H1 (cell line): ENCODE measurements around the gene FRG2C. TPM values are rescaled to one million over a fixed set of nuclear protein-coding genes. Genes with fewer than 3 reads are reported as not detected.

Source experiments
- CTCF ChIA-PET: fragments of 300-600 bp; sonication (Branson Sonifier 250); formaldehyde crosslinking; loops from one replicate; lab custom pipeline; 2021; ENCODE audit not compliant: partially characterized antibody; lab: Charles Lee
- POLR2A ChIA-PET: fragments of 300-600 bp; sonication (Branson Sonifier 250); formaldehyde crosslinking; loops from one replicate; lab custom pipeline; 2021; ENCODE audit warnings: inconsistent platforms; ENCODE audit not compliant: partially characterized antibody; lab: Charles Lee
- DNase-seq, 2 experiments: peaks; one replicate each; pipeline versions ENCODE4 v3.0.0 to v3.0.0-alpha.2; 2010 to 2022; ENCODE audit warnings: low spot score in 2 of 2, low read depth in 1 of 2, mixed read lengths in 1 of 2
- FAIRE-seq: peaks from 2 replicates; lab custom pipeline; 2011; peaks lifted over from hg19 to GRCh38; lab: Jason Lieb, UNC
- H2AFZ ChIP-seq: 2 replicates; pipeline ENCODE4 v1.8.1; 2012; ENCODE audit warnings: low read length, inconsistent platforms
- H2AK5ac ChIP-seq: 2 replicates; pipeline ENCODE4 v1.6.1; 2013; ENCODE audit warnings: low read depth, low read length
- H2BK120ac ChIP-seq: replicated peaks from 2 replicates; pipeline ENCODE3; 2013; ENCODE audit warnings: low read depth, low read length, inconsistent platforms
- H2BK12ac ChIP-seq: 2 replicates; pipeline ENCODE4 v1.6.1; 2013; ENCODE audit warnings: low read depth, low read length
- H2BK15ac ChIP-seq: 2 replicates; pipeline ENCODE4 v1.6.1; 2013; ENCODE audit warnings: low read length
- H2BK20ac ChIP-seq: 2 replicates; pipeline ENCODE4 v1.6.1; 2013; ENCODE audit warnings: low read length
- H2BK5ac ChIP-seq: 2 replicates; pipeline ENCODE4 v1.6.1; 2013; ENCODE audit warnings: low read depth, low read length
- H3K14ac ChIP-seq: 2 replicates; pipeline ENCODE4 v1.6.1; 2013; ENCODE audit warnings: inconsistent platforms; ENCODE audit not compliant: insufficient read length
- H3K18ac ChIP-seq: 2 replicates; pipeline ENCODE4 v1.6.1; 2013; ENCODE audit warnings: low read length; ENCODE audit errors: extremely low read depth
- H3K23ac ChIP-seq: 2 replicates; pipeline ENCODE4 v1.6.1; 2013; ENCODE audit warnings: inconsistent platforms; ENCODE audit not compliant: insufficient read length
- H3K23me2 ChIP-seq: 2 replicates; pipeline ENCODE4 v1.6.1; 2013; ENCODE audit warnings: low read depth, low read length
- H3K27ac ChIP-seq: 2 replicates; pipeline ENCODE4 v1.6.1; 2011; ENCODE audit warnings: low read depth, low read length, inconsistent platforms
- H3K27me3 ChIP-seq, 4 experiments: replicated peaks in 1 of 4; 1 replicate in 1 of 4; 2 replicates in 3 of 4; pipeline versions ENCODE4 v1.6.1 to v1.8.1; 2011 to 2013; ENCODE audit warnings: low read length in 3 of 4, mild to moderate bottlenecking in 3 of 4, inconsistent platforms in 2 of 4, mixed read lengths in 2 of 4, moderate library complexity in 1 of 4; ENCODE audit not compliant: control insufficient read depth in 3 of 4, insufficient read depth in 3 of 4; ENCODE audit errors: extremely low read depth in 1 of 4
- H3K36me3 ChIP-seq, 4 experiments: 2 replicates each; pipeline versions ENCODE4 v1.6.1 to v1.8.1; 2011 to 2013; ENCODE audit warnings: mild to moderate bottlenecking in 4 of 4, low read length in 3 of 4, moderate library complexity in 2 of 4, control low read depth in 1 of 4, inconsistent platforms in 1 of 4; ENCODE audit not compliant: insufficient read depth in 4 of 4, control insufficient read depth in 2 of 4
- H3K4ac ChIP-seq: replicated peaks from 2 replicates; pipeline ENCODE3; 2013; ENCODE audit warnings: low read length, low read depth, mixed read lengths, inconsistent platforms; ENCODE audit not compliant: insufficient read length
- H3K4me1 ChIP-seq, 4 experiments: replicated peaks in 1 of 4; 1 replicate in 1 of 4; 2 replicates in 3 of 4; pipeline versions ENCODE4 v1.6.1 to v1.8.1; 2011 to 2013; ENCODE audit warnings: low read length in 3 of 4, inconsistent platforms in 2 of 4, mixed read lengths in 1 of 4; ENCODE audit not compliant: insufficient read depth in 4 of 4, control insufficient read depth in 3 of 4
- H3K4me2 ChIP-seq, 2 experiments: 2 replicates each; pipeline versions ENCODE4 v1.6.1 to v1.8.1; 2011 to 2013; ENCODE audit warnings: low read depth in 2 of 2, low read length in 2 of 2, control low read depth in 1 of 2, inconsistent platforms in 1 of 2, mild to moderate bottlenecking in 1 of 2; ENCODE audit not compliant: insufficient read depth in 1 of 2
- H3K4me3 ChIP-seq, 4 experiments: fragments of 200-600, 300-600 bp in 1 of 4; sonication (generic), shearing (Covaris generic), sonication (Bioruptor Twin) in 1 of 4; 2 replicates each; pipeline versions ENCODE4 v1.5.1 to v1.8.1; 2011 to 2016; ENCODE audit warnings: low read length in 4 of 4, low read depth in 3 of 4, control low read depth in 2 of 4, inconsistent platforms in 2 of 4, mild to moderate bottlenecking in 2 of 4, mixed read lengths in 1 of 4, moderate library complexity in 1 of 4; ENCODE audit not compliant: insufficient read depth in 2 of 4; ENCODE audit errors: extremely low read depth in 1 of 4
- H3K56ac ChIP-seq: replicated peaks from 2 replicates; pipeline ENCODE3; 2013; ENCODE audit warnings: low read depth, mild to moderate bottlenecking, mixed read lengths, low read length, inconsistent platforms; ENCODE audit not compliant: insufficient read length
- H3K79me1 ChIP-seq: 2 replicates; pipeline ENCODE4 v1.6.1; 2013; ENCODE audit warnings: low read depth, low read length, control low read depth
- H3K79me2 ChIP-seq, 2 experiments: 2 replicates each; pipeline versions ENCODE4 v1.6.1 to v1.8.1; 2012 to 2013; ENCODE audit warnings: low read length in 2 of 2, mild to moderate bottlenecking in 2 of 2, inconsistent platforms in 1 of 2; ENCODE audit not compliant: insufficient read depth in 2 of 2, control insufficient read depth in 1 of 2
- H3K9ac ChIP-seq, 4 experiments: replicated peaks in 1 of 4; 1 replicate in 1 of 4; 2 replicates in 3 of 4; pipeline versions ENCODE4 v1.6.1 to v1.8.1; 2011 to 2013; ENCODE audit warnings: low read depth in 3 of 4, low read length in 3 of 4, control low read depth in 2 of 4, mild to moderate bottlenecking in 2 of 4, moderate library complexity in 2 of 4, inconsistent platforms in 1 of 4; ENCODE audit errors: extremely low read depth in 1 of 4
- H3K9me3 ChIP-seq, 2 experiments: 2 replicates each; pipeline versions ENCODE4 v1.6.1 to v1.8.1; 2012 to 2013; ENCODE audit warnings: mild to moderate bottlenecking in 2 of 2, moderate library complexity in 2 of 2, control low read depth in 1 of 2, inconsistent platforms in 1 of 2, low read depth in 1 of 2, low read length in 1 of 2, mixed read lengths in 1 of 2; ENCODE audit not compliant: insufficient read depth in 2 of 2
- H4K20me1 ChIP-seq, 2 experiments: replicated peaks in 1 of 2; 2 replicates each; pipeline versions ENCODE3 to v1.8.1; 2011 to 2013; ENCODE audit warnings: inconsistent platforms in 2 of 2, low read length in 2 of 2, mild to moderate bottlenecking in 1 of 2; ENCODE audit not compliant: insufficient read depth in 2 of 2, control insufficient read depth in 1 of 2
- H4K5ac ChIP-seq: 2 replicates; pipeline ENCODE4 v1.6.1; 2013; ENCODE audit warnings: low read length, low read depth, mixed read lengths, inconsistent platforms; ENCODE audit not compliant: insufficient read length
- H4K8ac ChIP-seq: 2 replicates; pipeline ENCODE4 v1.8.0; 2013; ENCODE audit warnings: mild to moderate bottlenecking, moderate library complexity, low read length, inconsistent platforms; ENCODE audit not compliant: insufficient read depth; ENCODE audit errors: extremely low read depth
- H4K91ac ChIP-seq: replicated peaks from 2 replicates; pipeline ENCODE3; 2013; ENCODE audit warnings: low read length, mixed read lengths, inconsistent platforms; ENCODE audit not compliant: insufficient read length
- KDM4A ChIP-seq: IDR thresholded peaks from one replicate; pipeline ENCODE4 v1.7.1; 2012; ENCODE audit warnings: low read depth, mild to moderate bottlenecking, moderate library complexity, low read length, inconsistent platforms; ENCODE audit not compliant: severe bottlenecking
- RNF2 ChIP-seq: fragments of 200-900, 300-1000 bp; sonication (generic); IDR thresholded peaks from 2 replicates; pipeline ENCODE4 v1.7.1; 2016; ENCODE audit warnings: borderline replicate concordance, low read depth, mild to moderate bottlenecking, antibody characterized with exemption, low read length; ENCODE audit not compliant: poor library complexity, severe bottlenecking; ENCODE audit errors: missing control alignments
- WGBS, 2 experiments: shearing (Covaris generic) in 1 of 2; methylation state at CpG; one replicate each; pipeline versions ENCODE4 v1.1.6 to v1.1.7; 2013 to 2015; ENCODE audit warnings: low lambda C conversion rate in 2 of 2, mixed read lengths in 2 of 2, inconsistent platforms in 1 of 2, low coverage in 1 of 2, missing lambda C conversion rate in 1 of 2; ENCODE audit not compliant: insufficient replicate concordance in 2 of 2, insufficient coverage in 1 of 2, insufficient read length in 1 of 2; ENCODE audit errors: extremely low coverage in 1 of 2, missing lambda C conversion rate in 1 of 2; 5-methylcytosine and 5-hydroxymethylcytosine counted together
- polyA plus RNA-seq, 7 experiments: library from polyadenylated mRNA; depleted of rRNA in 3 of 7; stranded (reverse) in 5 of 7; unstranded in 2 of 7; fragments of >200 nt in 5 of 7; fragments of 200-250 nt in 2 of 7; gene quantifications; 1 replicate in 5 of 7; 2 replicates in 1 of 7; 4 replicates in 1 of 7; pipeline versions ENCODE4 v1.2.1 to v1.2.3, GENCODE V29; 2011 to 2013; ENCODE audit warnings: missing spikeins in 2 of 7, mixed read lengths in 2 of 7
- total RNA-seq: library from RNA; stranded (reverse); fragmentation: NEBNext Ultra II Directional; extraction: Animal tissue kit (Norgen Biotek cat#: 25700); gene quantifications from 2 replicates; pipeline ENCODE4 v1.2.1, GENCODE V29; 2021

Gene FRG2C
- total and polyA plus RNA-seq, 2 of the 8 experiments (the other 6 are each of a cell fraction or from before 2014, with no cell fraction given), result not detected

DNA sequence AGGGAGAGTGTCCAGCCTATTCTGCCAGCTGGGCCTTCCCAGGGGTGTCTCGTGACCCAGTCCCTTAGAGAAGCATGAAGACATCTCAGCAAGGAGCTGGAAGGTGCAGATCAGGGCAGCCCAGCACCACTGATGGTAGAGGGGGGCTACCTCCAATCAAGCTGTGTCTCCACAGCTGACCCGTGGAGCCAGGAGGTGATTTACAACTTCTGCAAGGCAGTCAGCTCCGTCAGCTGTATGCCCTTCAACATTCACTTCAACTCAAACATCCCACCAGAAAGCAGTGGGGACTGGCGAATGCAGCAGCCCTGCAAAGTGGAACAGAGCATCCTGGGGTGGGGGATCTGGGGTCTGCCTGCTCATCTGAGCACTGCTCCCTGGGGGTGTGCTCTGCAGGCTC, 32.6 kb upstream of the FRG2C start:
- H4K5ac ChIP-seq, result no peak overlapping the region
- FAIRE-seq (no peak), DNase-seq (no peak)
- no peak overlapping the region; the same call in 1 of the 2 replicates for H4K8ac ChIP-seq
- no peak overlapping the region for H3K14ac ChIP-seq
- no peaks in the 10 kb centered on the region for H3K9me3 ChIP-seq
- H4K91ac ChIP-seq, result no peak overlapping the region
- no peaks in the 10 kb centered on the region for H3K36me3 ChIP-seq
- no peak overlapping the region for H3K56ac ChIP-seq
- H2AFZ ChIP-seq, result no peak overlapping the region
- no peak overlapping the region for H3K23ac ChIP-seq
- ChIA-PET POLR2A (no interaction called here), CTCF (interaction anchor here (3.9 kb wide), 1 partner anchor 26 kb away, joined by 14 read pairs; no protein-coding TSS in a partner anchor)
- WGBS, 2 experiments, result 94% methylated on average over 4 of the region's 4 CpGs; no CpG with 5 or more reads in 1 of the 2 experiments
- no peak overlapping the region for H2BK12ac ChIP-seq
- H3K4ac ChIP-seq, result no peak overlapping the region
- H2AK5ac ChIP-seq, result no peak overlapping the region
- no peak overlapping the region for H2BK20ac ChIP-seq
- H3K27me3 ChIP-seq, result no peaks in the 10 kb centered on the region
- H3K9ac ChIP-seq, result no peak overlapping the region
- no peak overlapping the region for H2BK5ac ChIP-seq
- H2BK15ac ChIP-seq, result no peak overlapping the region
- H3K27ac ChIP-seq, result no peak overlapping the region
- no peaks in the 10 kb centered on the region for H3K79me1 ChIP-seq
- no peak overlapping the region for H3K4me3 ChIP-seq
- H3K18ac ChIP-seq, result no peak overlapping the region
- H3K23me2 ChIP-seq, result no peaks in the 10 kb centered on the region
- H3K4me1 ChIP-seq, result peaks cover 0 to 2% (median 0%) of the 10 kb centered on the region in 4 experiments; a peak in 1 of 7 replicates
- H3K4me2 ChIP-seq, result no peak overlapping the region
- no peak overlapping the region for H2BK120ac ChIP-seq
- H3K79me2 ChIP-seq, result no peaks in the 10 kb centered on the region
- TF ChIP-seq KDM4A, result no peak
- TF ChIP-seq RNF2, result no peak
- TF ChIP-seq, all 59 proteins: peak for 0
- H4K20me1 ChIP-seq, result no peaks in the 10 kb centered on the region
